C4-2B (cell line): Measurements from ENCODE around the gene ACTL7B.

Source experiments
- H3K27ac ChIP-seq: fragments of 450-650 bp; 2 replicates; pipeline ENCODE4 v1.5.1; 2017
- ZFX ChIP-seq: fragments of 450-650 bp; IDR thresholded peaks from 2 replicates; pipeline ENCODE4 v1.6.1; 2017
- TF ChIP-seq, protein P1 (sequence below): fragments of 450-650 bp; conservative IDR thresholded peaks from 2 replicates; pipeline ENCODE4 v1.5.1; 2017; ENCODE audit warnings: mild to moderate bottlenecking

Gene ACTL7B

DNA sequence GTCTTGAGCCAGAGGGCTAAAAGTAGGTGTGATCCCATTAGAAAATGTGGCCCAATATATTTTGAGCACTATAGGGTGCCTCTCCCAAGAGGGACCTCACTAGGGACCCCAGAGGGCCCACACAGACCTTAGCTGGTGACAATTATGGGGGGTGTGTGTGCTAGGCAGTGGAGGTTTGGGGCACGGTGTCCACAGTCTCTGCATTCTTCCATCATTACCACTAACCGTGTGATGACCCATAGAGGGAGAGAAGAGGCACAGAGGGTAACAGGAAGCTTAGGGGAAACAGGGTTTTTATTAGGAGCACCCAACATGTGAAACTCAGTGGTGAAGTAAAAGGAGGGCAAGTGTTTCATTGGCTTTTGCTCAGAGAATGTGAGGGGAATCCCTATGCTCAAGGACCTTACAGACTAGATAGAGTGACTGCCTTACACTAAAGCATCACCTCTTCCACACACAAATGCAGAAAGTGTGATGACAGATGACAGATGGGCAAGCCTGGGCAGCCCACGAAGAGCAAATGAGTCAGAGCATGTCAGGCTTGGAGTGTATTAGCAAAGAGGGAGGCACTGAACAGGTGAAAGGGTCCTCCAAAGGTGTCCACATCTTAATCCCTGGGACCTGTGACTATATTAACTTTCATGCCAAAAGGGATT is 3.8 kb upstream of the ACTL7B start:
- H3K27ac ChIP-seq: no peak overlapping the region
- TF ChIP-seq ZFX: no peak
- TF ChIP-seq, protein P1, sequence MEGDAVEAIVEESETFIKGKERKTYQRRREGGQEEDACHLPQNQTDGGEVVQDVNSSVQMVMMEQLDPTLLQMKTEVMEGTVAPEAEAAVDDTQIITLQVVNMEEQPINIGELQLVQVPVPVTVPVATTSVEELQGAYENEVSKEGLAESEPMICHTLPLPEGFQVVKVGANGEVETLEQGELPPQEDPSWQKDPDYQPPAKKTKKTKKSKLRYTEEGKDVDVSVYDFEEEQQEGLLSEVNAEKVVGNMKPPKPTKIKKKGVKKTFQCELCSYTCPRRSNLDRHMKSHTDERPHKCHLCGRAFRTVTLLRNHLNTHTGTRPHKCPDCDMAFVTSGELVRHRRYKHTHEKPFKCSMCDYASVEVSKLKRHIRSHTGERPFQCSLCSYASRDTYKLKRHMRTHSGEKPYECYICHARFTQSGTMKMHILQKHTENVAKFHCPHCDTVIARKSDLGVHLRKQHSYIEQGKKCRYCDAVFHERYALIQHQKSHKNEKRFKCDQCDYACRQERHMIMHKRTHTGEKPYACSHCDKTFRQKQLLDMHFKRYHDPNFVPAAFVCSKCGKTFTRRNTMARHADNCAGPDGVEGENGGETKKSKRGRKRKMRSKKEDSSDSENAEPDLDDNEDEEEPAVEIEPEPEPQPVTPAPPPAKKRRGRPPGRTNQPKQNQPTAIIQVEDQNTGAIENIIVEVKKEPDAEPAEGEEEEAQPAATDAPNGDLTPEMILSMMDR: no peak

DNA sequence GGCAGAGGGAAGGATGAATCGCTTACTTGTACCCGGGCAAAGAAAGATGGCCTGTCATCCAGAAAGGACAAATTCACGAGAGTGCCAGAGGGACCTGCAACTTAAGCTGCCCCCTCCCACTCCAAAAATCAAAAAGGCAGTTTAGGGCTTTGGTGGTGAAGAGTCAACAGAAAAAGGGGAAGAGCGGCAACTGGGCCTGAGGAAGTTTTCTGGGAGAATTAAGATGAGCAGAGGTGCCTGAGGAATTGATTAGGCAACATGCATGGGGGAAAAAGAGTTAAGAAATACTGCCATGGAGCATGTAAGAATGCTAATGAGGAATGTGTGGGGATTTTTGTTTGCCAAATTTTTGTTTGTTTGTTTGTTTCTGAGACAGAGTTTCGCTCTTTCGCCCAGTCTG is 1.8 kb upstream of the ACTL7B start:
- TF ChIP-seq, protein P1: no peak
- TF ChIP-seq ZFX: no peak
- H3K27ac ChIP-seq: no peak overlapping the region

DNA sequence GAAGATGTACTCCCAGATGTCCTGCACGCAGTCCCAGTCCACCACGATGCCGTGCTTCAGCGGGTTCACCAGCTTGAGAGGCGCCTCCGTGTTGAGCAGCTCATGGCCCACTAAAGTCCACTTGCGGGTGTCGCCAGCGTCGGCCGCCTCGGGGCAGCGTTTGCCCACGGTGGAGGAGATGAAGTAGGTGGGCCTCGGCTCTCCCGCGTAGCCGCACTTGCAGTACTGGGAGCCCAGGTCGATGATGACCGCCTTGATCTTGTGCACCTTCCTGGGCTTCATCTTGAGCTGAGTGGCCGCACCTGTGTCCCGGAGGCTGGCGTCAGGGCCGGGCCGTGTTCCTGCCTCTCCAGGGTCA is 278 bp downstream of the ACTL7B start:
- no peak for TF ChIP-seq ZFX
- TF ChIP-seq, protein P1: no peak
- H3K27ac ChIP-seq: no peak overlapping the region

DNA sequence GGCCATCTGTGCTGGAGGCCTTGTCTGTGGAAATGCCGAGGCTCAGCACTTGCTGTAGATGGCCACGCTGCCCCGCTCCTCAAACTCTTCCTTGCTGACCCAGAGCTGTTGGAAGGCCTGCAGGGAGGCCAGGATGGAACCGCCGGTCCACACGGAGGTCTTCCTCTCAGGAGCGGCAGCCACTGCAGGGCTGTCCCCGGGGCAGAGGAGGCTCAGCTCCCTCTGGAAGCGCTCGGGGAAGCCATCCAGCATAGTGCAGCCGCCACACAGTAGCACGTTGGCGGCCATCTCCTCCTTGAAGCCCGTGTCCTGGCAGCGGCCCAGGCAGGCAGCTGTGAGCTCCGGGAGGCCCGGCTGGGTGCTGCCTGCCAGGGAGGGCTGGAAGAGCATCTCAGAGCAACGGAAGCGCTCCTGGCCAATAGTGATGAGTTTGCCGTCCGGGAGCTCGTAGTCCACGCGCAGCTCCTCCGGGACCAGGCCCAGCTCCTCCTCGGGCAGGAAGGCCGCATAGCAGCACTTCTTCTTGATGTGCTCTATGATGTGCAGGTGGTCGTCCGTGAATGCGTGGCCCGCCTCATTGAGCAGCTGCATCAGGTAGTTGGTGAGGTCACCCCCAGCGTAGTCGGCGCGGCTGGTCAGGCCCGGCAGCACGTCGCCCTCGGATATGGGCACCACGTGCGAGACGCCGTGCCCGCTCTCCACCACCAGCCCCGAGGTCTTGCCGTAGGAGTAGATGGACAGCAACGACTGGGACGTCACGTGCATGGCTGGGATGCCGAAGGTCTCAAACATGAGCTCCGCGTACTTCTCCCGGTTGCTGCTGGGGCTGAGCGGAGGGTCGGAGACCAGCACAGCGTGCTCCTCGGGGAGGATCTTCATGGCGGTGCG is 901 bp downstream of the ACTL7B start:
- TF ChIP-seq ZFX: no peak
- TF ChIP-seq, protein P1: no peak
- H3K27ac ChIP-seq: no peak overlapping the region

DNA sequence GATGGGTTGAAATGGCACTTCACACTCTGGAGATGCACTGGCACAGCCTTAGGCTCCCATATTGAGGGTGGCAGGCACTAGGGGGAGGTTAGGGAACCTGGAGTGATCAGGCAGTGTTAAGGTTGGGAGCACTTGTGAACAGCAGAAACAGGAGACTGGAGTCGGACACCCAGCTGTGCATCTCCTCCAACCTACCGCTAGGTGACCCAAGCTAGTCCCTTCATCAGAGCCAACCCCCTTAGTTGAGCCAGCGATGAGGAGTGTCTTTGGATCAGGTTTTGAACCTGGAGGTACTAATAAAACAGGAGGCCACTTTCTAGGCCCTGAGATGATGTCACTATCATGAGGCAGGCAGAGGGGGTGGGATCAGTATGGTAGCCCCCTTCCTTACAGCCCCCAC is 1.7 kb downstream of the ACTL7B start:
- no peak overlapping the region for H3K27ac ChIP-seq
- no peak for TF ChIP-seq ZFX
- TF ChIP-seq, protein P1: no peak

DNA sequence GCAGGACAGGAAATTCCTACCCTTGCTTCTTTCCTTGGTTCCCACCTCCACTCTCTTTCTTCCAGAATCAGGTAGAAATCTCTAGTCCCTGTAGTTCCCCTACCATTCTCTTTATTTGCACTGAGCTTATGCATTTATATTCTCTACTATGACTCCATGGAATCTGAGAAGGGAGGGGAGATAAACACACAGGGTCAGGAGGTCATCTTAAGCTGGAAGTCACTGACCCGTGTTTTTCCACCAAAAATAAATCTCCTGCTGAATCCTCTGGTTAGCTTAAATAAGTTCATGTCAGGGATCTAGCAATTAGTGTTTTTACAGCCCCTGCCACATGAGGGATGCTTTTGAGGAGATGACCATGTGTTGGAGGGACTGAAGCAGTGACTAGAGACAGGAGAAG is 3.7 kb downstream of the ACTL7B start:
- H3K27ac ChIP-seq: no peak overlapping the region
- TF ChIP-seq, protein P1: no peak
- TF ChIP-seq ZFX: no peak

DNA sequence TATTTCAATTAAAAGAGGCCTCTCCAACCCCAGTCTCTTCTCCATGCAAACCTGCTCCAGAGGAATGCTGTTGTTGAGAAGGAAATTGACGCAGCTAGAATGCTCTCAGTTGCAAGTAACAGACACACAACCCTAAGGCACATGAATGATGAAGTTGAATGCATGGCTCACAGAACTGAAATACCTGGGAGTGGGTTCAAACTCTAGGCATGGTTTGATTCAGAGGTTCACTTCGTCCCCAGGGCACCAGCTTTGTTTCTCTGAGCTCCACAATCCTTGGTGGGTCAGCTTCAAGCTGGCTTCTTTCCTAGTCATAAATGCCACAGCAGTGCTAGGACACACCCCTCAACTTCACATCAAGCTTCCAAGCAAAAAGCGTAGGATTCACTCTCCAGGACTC is 4.6 kb downstream of the ACTL7B start:
- H3K27ac ChIP-seq: no peak overlapping the region
- TF ChIP-seq, protein P1: no peak
- no peak for TF ChIP-seq ZFX
